H1 (cell line): ENCODE results near the gene RIMBP2. TPM values are rescaled to one million over a fixed set of nuclear protein-coding genes. Genes with fewer than 3 reads are reported as not detected.

Experiments used
- BRCA1 ChIP-seq: IDR thresholded peaks from 2 replicates; pipeline ENCODE4 v1.6.1; 2012; ENCODE audit warnings: low read depth, low read length, improper control_type of control experiment
- PHF8 ChIP-seq: fragments of 200-600 bp; sonication (generic); conservative IDR thresholded peaks from 2 replicates; pipeline ENCODE4 v1.7.1; 2012; ENCODE audit warnings: low read depth, mild to moderate bottlenecking, inconsistent platforms, low read length, moderate library complexity
- RNF2 ChIP-seq: fragments of 200-900, 300-1000 bp; sonication (generic); IDR thresholded peaks from 2 replicates; pipeline ENCODE4 v1.7.1; 2016; ENCODE audit warnings: borderline replicate concordance, low read depth, mild to moderate bottlenecking, antibody characterized with exemption, low read length; ENCODE audit not compliant: poor library complexity, severe bottlenecking; ENCODE audit errors: missing control alignments
- TAF1 ChIP-seq: IDR thresholded peaks from 2 replicates; pipeline ENCODE4 v1.6.1; 2011; ENCODE audit warnings: mild to moderate bottlenecking, low read depth, low read length
- polyA plus RNA-seq, 7 experiments: library from polyadenylated mRNA; depleted of rRNA in 3 of 7; stranded (reverse) in 5 of 7; unstranded in 2 of 7; fragments of >200 nt in 5 of 7; fragments of 200-250 nt in 2 of 7; gene quantifications; 1 replicate in 5 of 7; 2 replicates in 1 of 7; 4 replicates in 1 of 7; pipeline versions ENCODE4 v1.2.1 to v1.2.3, GENCODE V29; 2011 to 2013; ENCODE audit warnings: missing spikeins in 2 of 7, mixed read lengths in 2 of 7
- total RNA-seq: library from RNA; stranded (reverse); fragmentation: NEBNext Ultra II Directional; extraction: Animal tissue kit (Norgen Biotek cat#: 25700); gene quantifications from 2 replicates; pipeline ENCODE4 v1.2.1, GENCODE V29; 2021

The RIMBP2 gene
- total and polyA plus RNA-seq, 2 of the 8 experiments (the other 6 are each of a cell fraction or from before 2014, with no cell fraction given) = 0.18 to 0.65 TPM

GRCh38 chr12:130423136-130423535 is 293.0 kb downstream of the RIMBP2 start (continued):
- TF ChIP-seq PHF8 (no peak), RNF2 (no peak), TAF1 (no peak), BRCA1 (no peak)
